K562 (cell line): ENCODE data around the gene CNIH3. TPM values are rescaled to one million over a fixed set of nuclear protein-coding genes. Genes with fewer than 3 reads are reported as not detected.

ENCODE experiments used
- ATAC-seq: fragments of 200-7000 bp; cut with Tn5 transposase; 3 replicates; pipeline ENCODE4 v1.9.1; 2020; ENCODE audit warnings: moderate library complexity
- BruUV-seq: library from RNA; stranded (reverse); fragments of 400-500 nt; replicated peaks from 2 replicates; lab custom pipeline; 2021; lab: Mats Ljungman, UMichigan
- CTCF ChIA-PET: fragments of 300-600 bp; formaldehyde crosslinking; extraction: SDS; loops from one replicate; lab custom pipeline; 2021; ENCODE audit warnings: low intra/inter-chr PET ratio; lab: Yijun Ruan, JAX
- POLR2A ChIA-PET: fragments of 300-600, 350-650 bp; sonication (Branson Sonifier 250); formaldehyde crosslinking; extraction: SDS; loops from one replicate; lab custom pipeline; 2021; ENCODE audit warnings: antibody characterized with exemption, inconsistent platforms; lab: Yijun Ruan, JAX
- DNase-seq, 4 experiments: peaks; one replicate each; pipeline versions ENCODE4 v3.0.0 to v3.0.0-alpha.2; 2011 to 2018; ENCODE audit warnings: low spot score in 3 of 4, mixed read lengths in 3 of 4; ENCODE audit errors: extremely low read depth in 1 of 4
- FAIRE-seq: peaks from 2 replicates; lab custom pipeline; 2011; peaks lifted over from hg19 to GRCh38; lab: Jason Lieb, UNC
- H2AFZ ChIP-seq: 2 replicates; pipeline ENCODE4 v1.6.0; 2011; ENCODE audit warnings: low read depth, low read length, control low read depth, inconsistent platforms
- H3K27ac ChIP-seq: fragments of 200-600 bp; 3 replicates; pipeline ENCODE4 v1.8.0; 2011; ENCODE audit warnings: low read depth, mild to moderate bottlenecking, control low read depth, inconsistent platforms, low read length, moderate library complexity, mixed read lengths; ENCODE audit errors: extremely low read depth
- H3K27me3 ChIP-seq, 2 experiments: fragments of 300-600 bp in 1 of 2; 2 replicates in 1 of 2; 3 replicates in 1 of 2; pipeline versions ENCODE4 v1.6.0 to v1.8.0; 2011; ENCODE audit warnings: inconsistent platforms in 2 of 2, low read length in 2 of 2, mild to moderate bottlenecking in 1 of 2, mixed read lengths in 1 of 2, moderate library complexity in 1 of 2; ENCODE audit not compliant: control insufficient read depth in 2 of 2, insufficient read depth in 2 of 2
- H3K36me3 ChIP-seq: fragments of 300-600 bp; 3 replicates; pipeline ENCODE4 v1.8.0; 2011; ENCODE audit warnings: mild to moderate bottlenecking, low read length, inconsistent platforms; ENCODE audit not compliant: control insufficient read depth, insufficient read depth
- H3K4me1 ChIP-seq, 2 experiments: fragments of 200-600 bp in 1 of 2; replicated peaks in 1 of 2; 2 replicates in 1 of 2; 3 replicates in 1 of 2; pipeline versions ENCODE4 v1.5.1 to v1.8.0; 2011; ENCODE audit warnings: inconsistent platforms in 2 of 2, low read length in 2 of 2, mild to moderate bottlenecking in 1 of 2, mixed read lengths in 1 of 2, moderate library complexity in 1 of 2; ENCODE audit not compliant: control insufficient read depth in 2 of 2, insufficient read depth in 2 of 2
- H3K4me2 ChIP-seq: 2 replicates; pipeline ENCODE4 v1.6.1; 2011; ENCODE audit warnings: low read length, control low read depth, inconsistent platforms, mixed read lengths; ENCODE audit not compliant: insufficient read depth
- H3K4me3 ChIP-seq: fragments of 200-600 bp; sonication (generic), shearing (Covaris generic); 2 replicates; pipeline ENCODE4 v1.5.1; 2016; ENCODE audit warnings: control low read depth, inconsistent platforms
- H3K79me2 ChIP-seq: fragments of 200-600 bp; 3 replicates; pipeline ENCODE4 v1.8.0; 2011; ENCODE audit warnings: low read length, inconsistent platforms; ENCODE audit not compliant: control insufficient read depth, insufficient read depth
- H3K9ac ChIP-seq, 2 experiments: 2 replicates each; pipeline versions ENCODE4 v1.6.0 to v1.6.1; 2011; ENCODE audit warnings: low read depth in 2 of 2, low read length in 2 of 2, control low read depth in 1 of 2, inconsistent platforms in 1 of 2, mild to moderate bottlenecking in 1 of 2, mixed read lengths in 1 of 2; ENCODE audit not compliant: insufficient read depth in 1 of 2
- H3K9me1 ChIP-seq: one replicate; pipeline ENCODE4 v1.6.0; 2011; ENCODE audit warnings: inconsistent platforms, mild to moderate bottlenecking, low read length, moderate library complexity; ENCODE audit not compliant: control insufficient read depth, insufficient read depth
- H3K9me3 ChIP-seq: replicated peaks from 2 replicates; pipeline ENCODE4 v1.5.1; 2011; ENCODE audit warnings: low read depth, low read length, inconsistent platforms; ENCODE audit not compliant: control insufficient read depth, insufficient read depth
- H4K20me1 ChIP-seq: replicated peaks from 2 replicates; pipeline ENCODE4 v1.6.1; 2011; ENCODE audit warnings: low read length, inconsistent platforms, mixed read lengths; ENCODE audit not compliant: control insufficient read depth, insufficient read depth
- ATF1 ChIP-seq, 2 experiments: fragments of 450-650 bp in 1 of 2; IDR thresholded peaks; 2 replicates each; pipeline ENCODE4 v1.6.1; 2016; ENCODE audit warnings: missing compliant biosample characterization in 1 of 2, missing genetic modification characterization in 1 of 2
- EP300 ChIP-seq: IDR thresholded peaks from 2 replicates; pipeline ENCODE4 v1.6.1; 2012; ENCODE audit warnings: low read length, improper control_type of control experiment
- NCOA2 ChIP-seq, 2 experiments: fragments of 450-650 bp; IDR thresholded peaks; 2 replicates each; pipeline ENCODE4 v1.6.1; 2018; ENCODE audit warnings: mild to moderate bottlenecking in 2 of 2, moderate library complexity in 1 of 2; ENCODE audit not compliant: partially characterized antibody in 2 of 2
- STAG1 ChIP-seq: sonication (generic); formaldehyde crosslinking; IDR thresholded peaks from 2 replicates; pipeline ENCODE4 v1.5.0; 2020; ENCODE audit warnings: missing genetic modification reagents, borderline replicate concordance
- TGIF2 ChIP-seq: sonication (generic); formaldehyde crosslinking; IDR thresholded peaks from 2 replicates; pipeline ENCODE4 v1.8.1; 2022; ENCODE audit warnings: mild to moderate bottlenecking, missing genetic modification reagents, moderate library complexity
- WHSC1 ChIP-seq: IDR thresholded peaks from one replicate; pipeline ENCODE4 v1.6.1; 2012; ENCODE audit warnings: low read length, control low read depth, inconsistent platforms
- ZNF217 ChIP-seq: sonication (generic); formaldehyde crosslinking; IDR thresholded peaks from 2 replicates; pipeline ENCODE4 v1.8.0; 2022; ENCODE audit warnings: mild to moderate bottlenecking, missing genetic modification reagents
- ZNF584 ChIP-seq: fragments of 200-800 bp; sonication (Bioruptor generic); IDR thresholded peaks from 2 replicates; pipeline ENCODE4 v1.6.1; 2016; ENCODE audit warnings: low read depth, mild to moderate bottlenecking, missing genetic modification characterization, missing compliant biosample characterization
- ZNF76 ChIP-seq: fragments of 250-450 bp; sonication (Bioruptor Pico); IDR thresholded peaks from 2 replicates; pipeline ENCODE4 v1.4.0; 2020; ENCODE audit warnings: mild to moderate bottlenecking, moderate library complexity, borderline replicate concordance
- WGBS: fragments of 100-300 bp; shearing (Covaris generic); methylation state at CpG from one replicate; pipeline ENCODE4 v1.1.6; 2016; ENCODE audit warnings: low coverage, mixed read lengths; ENCODE audit not compliant: insufficient coverage; ENCODE audit errors: missing lambda C conversion rate; 5-methylcytosine and 5-hydroxymethylcytosine counted together
- in situ Hi-C: fragments of 300-500 bp; cut with MboI; formaldehyde crosslinking; loops from 4 replicates; pipeline ENCODE4 v1.15.0; 2018; ENCODE audit warnings: inconsistent platforms, mixed read lengths
- intact Hi-C: fragments of 100-400 bp; cut with micrococcal nuclease; formaldehyde crosslinking; loops from 2 replicates; pipeline ENCODE4 v1.14.2; 2022
- polyA plus RNA-seq, 8 experiments: library from polyadenylated mRNA; depleted of rRNA in 4 of 8; stranded (reverse) in 5 of 8; unstranded in 3 of 8; fragments of >200 nt; fragmentation: Nextera tagmentation in 2 of 8; fragmentation: Illumina TruSeq in 1 of 8; extraction: Ambion mirVana in 2 of 8; extraction: Trizol in 1 of 8; gene quantifications; 2 replicates each; pipeline versions ENCODE4 v1.2.1 to v1.2.3, GENCODE V29; 2011 to 2014; ENCODE audit warnings: inconsistent platforms in 1 of 8, missing spikeins in 1 of 8
- total RNA-seq, 7 experiments: library from RNA; depleted of rRNA in 6 of 7; stranded (reverse); fragments of >200 nt in 6 of 7; fragmentation: Illumina TruSeq in 2 of 7; extraction: Trizol in 2 of 7; gene quantifications; 2 replicates each; pipeline versions ENCODE4 v1.2.1 to v1.2.3, GENCODE V29; 2011 to 2021; ENCODE audit warnings: low replicate concordance in 1 of 7
- TF ChIP-seq, protein P1 (sequence below): fragments of 450-650 bp; IDR thresholded peaks from 2 replicates; pipeline ENCODE4 v1.6.1; 2016; ENCODE audit warnings: borderline replicate concordance
- TF ChIP-seq, protein P2 (sequence below), 2 experiments: fragments of 450-650 bp in 1 of 2; sonication (generic) in 1 of 2; formaldehyde crosslinking; conservative IDR thresholded peaks; 2 replicates each; pipeline versions ENCODE4 v1.4.0 to v1.8.1; 2020 to 2022; ENCODE audit warnings: mild to moderate bottlenecking in 1 of 2, missing genetic modification reagents in 1 of 2
- TF ChIP-seq, protein P3 (sequence below): sonication (generic); formaldehyde crosslinking; IDR thresholded peaks from 2 replicates; pipeline ENCODE4 v1.8.0; 2023; ENCODE audit warnings: mild to moderate bottlenecking, missing genetic modification reagents

CNIH3 gene
- total and polyA plus RNA-seq, 9 of the 15 experiments (the other 6 are each of a cell fraction or from before 2014, with no cell fraction given) = 0.14 to 1.8 (median 0.79) TPM

DNA sequence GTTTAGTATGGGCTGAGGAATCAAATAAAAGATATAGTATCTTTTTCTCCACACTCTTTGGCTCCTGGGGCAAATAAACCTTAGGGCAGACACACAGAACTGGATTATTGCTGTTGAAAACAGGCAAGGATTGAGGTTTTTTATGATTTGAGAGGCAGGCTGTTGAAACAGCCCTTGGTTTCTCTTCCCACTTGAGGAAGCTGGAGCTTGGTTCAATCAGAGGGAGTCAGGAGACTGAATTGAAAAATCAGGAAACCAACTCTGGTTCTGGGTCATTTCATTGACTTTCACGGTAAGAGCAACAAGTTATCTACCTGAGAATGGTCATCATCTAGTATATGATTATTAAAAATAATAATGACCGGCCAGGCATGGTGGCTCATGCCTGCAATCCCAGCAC lies 108.4 kb downstream of the CNIH3 start:
- Histone ChIP-seq H3K9me3 (no peaks in the 10 kb centered on the region), H2AFZ (no peak overlapping the region), H3K79me2 (no peaks in the 10 kb centered on the region), H3K9ac (no peak overlapping the region), H3K9me1 (no peaks in the 10 kb centered on the region), H3K4me1 (no peaks in the 10 kb centered on the region), H4K20me1 (no peaks in the 10 kb centered on the region), H3K27me3 (peaks cover 5 to 6% of the 10 kb centered on the region in 2 experiments; a peak in 3 of 5 replicates), H3K4me3 (no peak overlapping the region), H3K27ac (no peak overlapping the region), H3K4me2 (no peak overlapping the region), H3K36me3 (no peaks in the 10 kb centered on the region)
- FAIRE-seq = no peak
- WGBS = 2% methylated on average over 2 of the region's 2 CpGs
- POLR2A ChIA-PET = interaction anchor here (0.6 kb wide), 1 partner anchor 21 kb away, joined by 3 read pairs; no protein-coding TSS in a partner anchor
- in situ Hi-C loops = no loop called here
- no peak for DNase-seq
- no peak for ATAC-seq
- intact Hi-C loops = no loop called here
- TF ChIP-seq ATF1 (CRISPR knock-in tag; IDR thresholded peaks at IDR 0.05) = no peak
- no peak for TF ChIP-seq ATF1 (tag; IDR thresholded peaks at IDR 0.05)
- TF ChIP-seq, protein P1, sequence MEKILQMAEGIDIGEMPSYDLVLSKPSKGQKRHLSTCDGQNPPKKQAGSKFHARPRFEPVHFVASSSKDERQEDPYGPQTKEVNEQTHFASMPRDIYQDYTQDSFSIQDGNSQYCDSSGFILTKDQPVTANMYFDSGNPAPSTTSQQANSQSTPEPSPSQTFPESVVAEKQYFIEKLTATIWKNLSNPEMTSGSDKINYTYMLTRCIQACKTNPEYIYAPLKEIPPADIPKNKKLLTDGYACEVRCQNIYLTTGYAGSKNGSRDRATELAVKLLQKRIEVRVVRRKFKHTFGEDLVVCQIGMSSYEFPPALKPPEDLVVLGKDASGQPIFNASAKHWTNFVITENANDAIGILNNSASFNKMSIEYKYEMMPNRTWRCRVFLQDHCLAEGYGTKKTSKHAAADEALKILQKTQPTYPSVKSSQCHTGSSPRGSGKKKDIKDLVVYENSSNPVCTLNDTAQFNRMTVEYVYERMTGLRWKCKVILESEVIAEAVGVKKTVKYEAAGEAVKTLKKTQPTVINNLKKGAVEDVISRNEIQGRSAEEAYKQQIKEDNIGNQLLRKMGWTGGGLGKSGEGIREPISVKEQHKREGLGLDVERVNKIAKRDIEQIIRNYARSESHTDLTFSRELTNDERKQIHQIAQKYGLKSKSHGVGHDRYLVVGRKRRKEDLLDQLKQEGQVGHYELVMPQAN = no peak
- TF ChIP-seq, protein P2, sequence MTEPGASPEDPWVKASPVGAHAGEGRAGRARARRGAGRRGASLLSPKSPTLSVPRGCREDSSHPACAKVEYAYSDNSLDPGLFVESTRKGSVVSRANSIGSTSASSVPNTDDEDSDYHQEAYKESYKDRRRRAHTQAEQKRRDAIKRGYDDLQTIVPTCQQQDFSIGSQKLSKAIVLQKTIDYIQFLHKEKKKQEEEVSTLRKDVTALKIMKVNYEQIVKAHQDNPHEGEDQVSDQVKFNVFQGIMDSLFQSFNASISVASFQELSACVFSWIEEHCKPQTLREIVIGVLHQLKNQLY (CRISPR knock-in tag; conservative IDR thresholded peaks at IDR 0.05) = no peak
- no peak for TF ChIP-seq ZNF584 (CRISPR knock-in tag)
- TF ChIP-seq, protein P3, sequence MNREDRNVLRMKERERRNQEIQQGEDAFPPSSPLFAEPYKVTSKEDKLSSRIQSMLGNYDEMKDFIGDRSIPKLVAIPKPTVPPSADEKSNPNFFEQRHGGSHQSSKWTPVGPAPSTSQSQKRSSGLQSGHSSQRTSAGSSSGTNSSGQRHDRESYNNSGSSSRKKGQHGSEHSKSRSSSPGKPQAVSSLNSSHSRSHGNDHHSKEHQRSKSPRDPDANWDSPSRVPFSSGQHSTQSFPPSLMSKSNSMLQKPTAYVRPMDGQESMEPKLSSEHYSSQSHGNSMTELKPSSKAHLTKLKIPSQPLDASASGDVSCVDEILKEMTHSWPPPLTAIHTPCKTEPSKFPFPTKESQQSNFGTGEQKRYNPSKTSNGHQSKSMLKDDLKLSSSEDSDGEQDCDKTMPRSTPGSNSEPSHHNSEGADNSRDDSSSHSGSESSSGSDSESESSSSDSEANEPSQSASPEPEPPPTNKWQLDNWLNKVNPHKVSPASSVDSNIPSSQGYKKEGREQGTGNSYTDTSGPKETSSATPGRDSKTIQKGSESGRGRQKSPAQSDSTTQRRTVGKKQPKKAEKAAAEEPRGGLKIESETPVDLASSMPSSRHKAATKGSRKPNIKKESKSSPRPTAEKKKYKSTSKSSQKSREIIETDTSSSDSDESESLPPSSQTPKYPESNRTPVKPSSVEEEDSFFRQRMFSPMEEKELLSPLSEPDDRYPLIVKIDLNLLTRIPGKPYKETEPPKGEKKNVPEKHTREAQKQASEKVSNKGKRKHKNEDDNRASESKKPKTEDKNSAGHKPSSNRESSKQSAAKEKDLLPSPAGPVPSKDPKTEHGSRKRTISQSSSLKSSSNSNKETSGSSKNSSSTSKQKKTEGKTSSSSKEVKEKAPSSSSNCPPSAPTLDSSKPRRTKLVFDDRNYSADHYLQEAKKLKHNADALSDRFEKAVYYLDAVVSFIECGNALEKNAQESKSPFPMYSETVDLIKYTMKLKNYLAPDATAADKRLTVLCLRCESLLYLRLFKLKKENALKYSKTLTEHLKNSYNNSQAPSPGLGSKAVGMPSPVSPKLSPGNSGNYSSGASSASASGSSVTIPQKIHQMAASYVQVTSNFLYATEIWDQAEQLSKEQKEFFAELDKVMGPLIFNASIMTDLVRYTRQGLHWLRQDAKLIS (CRISPR knock-in tag) = no peak
- TF ChIP-seq WHSC1 = no peak
- TF ChIP-seq TGIF2 = no peak
- TF ChIP-seq NCOA2 (IDR thresholded peaks at IDR 0.05; ENCODE audit: partially characterized antibody in 2 of 2) = no peak
- TF ChIP-seq ZNF76 (CRISPR knock-in tag) = no peak
- TF ChIP-seq STAG1 = no peak
- TF ChIP-seq EP300 = no peak
- TF ChIP-seq ZNF217 = no peak
- no TSS peak for BruUV-seq
- CTCF ChIA-PET = no interaction called here
